GM21526 (cell line): ENCODE results near the gene ALG3.

Source experiments
- ATAC-seq: cut with Tn5 transposase; IDR thresholded peaks from one replicate; pipeline ENCODE4 v1.9.1; 2021; ENCODE audit warnings: moderate library complexity; ENCODE audit not compliant: unreplicated experiment, low FRiP score

The ALG3 gene

DNA sequence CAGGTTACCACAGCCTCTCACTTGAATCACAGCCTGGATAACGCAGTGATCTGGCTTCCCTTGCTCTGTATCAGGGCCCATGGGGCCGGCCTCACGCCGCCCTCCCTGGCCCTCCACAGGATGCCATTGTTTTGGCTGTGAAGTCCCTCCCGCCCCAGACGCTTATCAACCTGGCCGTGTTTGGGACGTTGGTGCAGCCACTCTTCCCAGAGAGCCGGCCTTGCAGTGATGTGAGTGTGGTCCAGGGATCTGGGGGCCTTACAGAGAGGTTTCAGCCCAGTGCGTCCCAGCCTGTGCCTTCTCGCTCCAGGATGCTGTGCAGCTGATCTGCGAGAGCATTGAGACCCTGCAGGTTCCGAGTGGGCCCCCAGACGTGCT, 12.7 kb downstream of the ALG3 start:
- no peak for ATAC-seq

- no peak for ATAC-seq
Observed at GRCh38 chr3:184235381-184236032, 13.3 kb downstream of the ALG3 start.

GRCh38 chr3:184234671-184235380, 13.9 kb downstream of the ALG3 start:
- ATAC-seq, result no peak

GRCh38 chr3:184234224-184234623, 14.5 kb downstream of the ALG3 start:
- no peak for ATAC-seq

GRCh38 chr3:184233127-184233843, 15.5 kb downstream of the ALG3 start:
- no peak for ATAC-seq

DNA sequence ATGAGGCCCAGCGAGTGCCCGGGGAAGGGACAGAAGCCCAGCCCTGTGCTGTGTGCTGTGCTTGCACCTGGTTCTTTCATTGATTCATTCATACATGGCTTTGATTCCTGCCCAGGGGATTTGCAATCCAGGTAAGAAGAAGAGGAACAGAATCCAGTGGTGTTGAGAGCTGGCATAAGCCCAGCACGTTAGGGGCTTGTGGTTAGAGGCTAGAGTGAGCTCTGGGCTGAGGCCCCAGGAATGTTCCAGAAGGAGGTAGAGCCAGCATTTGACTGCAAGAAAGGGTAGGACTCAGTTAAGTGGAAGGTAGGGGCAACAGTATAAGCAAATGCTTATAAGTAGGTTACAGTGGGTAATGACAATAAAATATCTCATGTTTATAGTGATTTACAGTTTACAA, 17.1 kb downstream of the ALG3 start:
- ATAC-seq, result no peak

DNA sequence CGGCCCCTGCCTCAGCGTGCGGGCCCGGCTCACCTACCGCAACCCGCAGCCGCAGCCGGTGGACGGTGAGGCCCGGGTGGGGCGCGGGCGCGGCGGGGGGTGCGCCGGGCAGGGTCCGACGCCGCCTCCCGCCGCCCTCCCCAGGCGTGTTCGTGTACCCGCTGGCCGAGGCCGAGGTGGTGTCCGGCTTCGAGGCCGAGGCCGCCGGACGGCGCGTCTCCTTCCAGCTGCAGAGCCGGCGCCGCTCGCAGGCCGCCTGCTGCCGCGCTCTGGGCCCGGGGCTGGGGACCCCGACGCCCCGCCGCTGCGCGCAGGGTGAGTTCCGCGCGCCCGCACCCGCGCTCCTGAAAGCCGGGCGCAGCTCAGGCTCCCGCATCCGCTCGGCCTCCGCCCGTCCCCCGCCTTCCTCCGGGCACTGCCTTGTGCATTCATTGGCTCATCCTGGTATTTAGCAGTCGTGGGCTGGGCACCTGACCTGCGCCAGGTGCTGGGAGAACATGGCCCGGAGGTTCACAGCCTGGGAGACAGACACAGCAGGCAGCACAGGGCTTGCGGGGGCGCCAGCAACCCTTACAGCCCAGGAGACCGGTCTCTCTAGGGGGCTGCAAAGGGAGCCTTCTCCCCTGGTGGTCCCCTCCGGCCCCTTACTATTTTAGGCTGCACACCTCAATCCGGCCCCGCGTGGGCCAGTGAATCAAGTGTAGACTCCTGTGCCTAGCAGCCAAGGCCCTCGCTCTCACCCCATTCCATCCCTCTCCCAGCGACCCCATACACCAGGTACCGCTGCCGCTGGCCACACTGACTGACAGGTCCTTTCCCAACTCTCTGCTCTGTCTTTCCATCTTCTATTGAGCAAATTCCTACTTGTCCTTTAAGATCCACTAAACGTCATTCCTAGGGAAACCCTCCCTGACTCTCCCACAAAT, 17.9 kb downstream of the ALG3 start:
- ATAC-seq, result no peak

- ATAC-seq, result no peak
Observed at GRCh38 chr3:184230081-184230602, 18.6 kb downstream of the ALG3 start.

DNA sequence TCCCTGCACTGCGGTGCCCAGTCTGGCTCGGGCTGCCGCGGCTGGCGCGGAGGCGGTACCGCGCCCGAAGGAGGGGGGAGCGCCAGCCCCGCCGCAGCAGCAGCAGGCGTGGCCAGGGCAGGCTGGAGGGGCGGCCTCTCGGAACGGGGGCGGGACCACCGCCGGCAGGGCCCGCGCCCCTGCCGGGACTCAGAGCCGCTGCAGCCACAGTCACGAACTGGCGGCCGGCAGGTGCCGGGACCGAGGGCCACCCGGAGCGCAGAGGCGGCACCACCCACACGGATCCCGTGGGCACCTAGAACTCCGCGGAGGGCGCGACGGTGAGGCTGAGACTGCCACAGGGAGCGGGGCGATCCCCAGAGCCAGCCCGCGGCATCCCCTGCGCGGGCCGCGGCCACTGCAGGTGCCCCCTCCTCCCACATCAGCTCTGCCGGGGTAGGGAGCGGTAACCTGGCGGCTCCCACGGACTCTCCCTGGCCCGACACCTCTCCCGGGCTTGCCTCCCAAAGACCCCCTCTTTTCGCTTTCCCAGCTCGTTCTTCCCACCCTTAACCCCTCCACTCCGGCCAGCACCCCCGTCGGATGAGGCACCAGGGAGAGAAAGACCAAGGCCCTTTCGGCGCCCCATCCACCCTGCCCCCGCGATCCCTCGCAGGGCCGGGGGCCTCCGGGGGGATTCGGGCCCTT, 19.2 kb downstream of the ALG3 start, which contains the start of gene VWA5B2:
TSS of gene VWA5B2 (plus strand) at position 192 of the 687 bp plus-strand sequence. CDS start 944 bp downstream, outside the sequence.
- ATAC-seq, result peak; percentile 78

DNA sequence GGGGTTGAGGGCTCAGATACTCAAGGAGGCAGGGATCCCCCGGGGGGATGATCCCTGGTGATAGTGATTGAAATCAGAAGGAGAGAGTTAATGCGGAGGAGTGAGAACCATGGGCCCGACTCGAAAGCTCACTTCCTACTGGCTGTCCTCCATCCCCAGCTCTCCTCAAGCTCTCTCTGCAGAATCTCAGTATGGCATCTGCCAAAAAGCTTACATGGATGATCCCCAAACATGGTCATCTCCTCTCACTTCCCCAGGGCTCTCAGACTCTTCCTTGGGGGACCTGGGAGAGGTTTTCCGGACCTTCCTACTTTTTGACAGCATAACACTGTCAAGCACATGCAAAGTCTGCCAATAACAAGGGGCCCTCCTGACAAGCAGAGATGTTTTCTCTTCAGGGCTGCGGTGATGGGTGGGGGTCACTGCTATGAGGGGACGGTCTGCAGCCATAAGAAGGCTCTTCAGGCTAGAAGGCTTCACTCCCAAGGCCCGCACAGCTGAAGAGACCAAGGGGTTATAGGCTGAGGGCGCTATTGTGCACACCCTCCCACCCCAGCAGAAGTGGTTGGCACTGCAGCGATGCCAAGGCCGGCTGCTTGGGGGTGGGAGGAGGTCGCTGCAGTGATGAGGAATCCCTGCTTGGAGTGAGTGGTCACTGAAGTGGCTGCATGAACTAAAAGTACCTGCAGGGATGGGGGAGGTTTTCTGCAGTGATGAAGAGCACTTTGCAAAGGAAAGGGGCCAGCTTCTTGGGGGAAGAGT, 20.2 kb downstream of the ALG3 start:
- no peak for ATAC-seq

GRCh38 chr3:184227481-184227935, 21.3 kb downstream of the ALG3 start:
- ATAC-seq, result no peak

GRCh38 chr3:184223946-184224345, 24.8 kb downstream of the ALG3 start:
- no peak for ATAC-seq

- no peak for ATAC-seq
Observed at GRCh38 chr3:184222521-184222920, 26.2 kb downstream of the ALG3 start.

- ATAC-seq, result no peak
Observed at GRCh38 chr3:184218814-184219213, 29.9 kb downstream of the ALG3 start.

DNA sequence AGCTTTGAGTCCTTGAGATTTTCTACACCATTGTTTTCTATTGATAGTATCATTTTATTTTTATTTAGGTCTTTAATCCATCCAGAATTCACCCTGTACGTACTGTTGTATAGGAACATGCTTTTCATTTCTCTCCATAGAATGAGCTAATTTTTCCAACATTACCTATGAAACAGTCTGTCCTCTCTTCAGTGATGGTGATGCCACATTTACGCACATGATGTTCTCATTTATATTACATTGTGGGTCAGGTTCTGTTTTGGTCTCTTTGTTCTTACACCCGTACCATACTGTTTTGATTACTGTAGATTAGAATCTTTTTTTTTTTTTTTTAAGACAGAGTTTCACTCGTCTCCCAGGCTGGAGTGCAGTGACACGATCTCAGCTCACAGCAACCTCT, 37.0 kb downstream of the ALG3 start:
- no peak for ATAC-seq

DNA sequence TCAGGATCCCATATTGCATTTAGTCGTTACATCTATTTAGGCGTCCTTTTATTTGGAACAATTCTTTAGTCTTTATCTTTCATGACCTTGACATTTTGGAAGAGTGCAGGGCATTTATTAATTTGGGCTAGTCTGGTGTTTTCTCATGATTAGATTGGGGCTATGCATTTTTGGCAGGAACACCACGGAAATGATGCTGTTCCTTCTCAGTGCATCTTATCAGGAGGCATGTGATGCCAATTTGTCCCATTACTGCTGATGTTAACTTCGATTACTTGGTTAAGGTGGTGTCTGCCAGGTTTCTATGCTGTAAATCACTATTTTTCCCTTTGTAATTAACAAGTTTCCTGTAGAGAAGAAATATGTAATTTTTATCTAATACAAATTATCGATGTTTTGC, 37.5 kb downstream of the ALG3 start:
- no peak for ATAC-seq

- ATAC-seq, result no peak
Observed at GRCh38 chr3:184209146-184209923, 39.4 kb downstream of the ALG3 start.

GRCh38 chr3:184203526-184203925, 45.2 kb downstream of the ALG3 start:
- no peak for ATAC-seq
